GM21447 (cell line): ENCODE results near the gene BBS9.
A peak's percentile ranks its signal among the peaks of the same experiment; 100 is the strongest.
"Not testable (repeated sequence)": the region's sequence is repeated elsewhere in the genome, so short reads cannot be mapped to it uniquely, and the experiment has no call there.

Experiments
- ATAC-seq: cut with Tn5 transposase; IDR thresholded peaks from one replicate; pipeline ENCODE4 v1.9.1; 2021; ENCODE audit not compliant: unreplicated experiment

BBS9 gene

GRCh38 chr7:33128990-33129805 lies at the start of gene BBS9:
Gene BBS9 (plus strand): TSS chr7:33129564. CDS start chr7:33146253, 16,689 bp downstream.
- peak; percentile 100 for ATAC-seq

GRCh38 chr7:33079763-33080690 lies 49.3 kb upstream of the BBS9 start:
- no peak for ATAC-seq

- no peak for ATAC-seq
These were observed 42.0 kb upstream of the BBS9 start for GRCh38 chr7:33087356-33087755.

- no peak for ATAC-seq
These were observed 41.5 kb upstream of the BBS9 start for GRCh38 chr7:33087858-33088257.

GRCh38 chr7:33089142-33089541 lies 40.2 kb upstream of the BBS9 start:
- ATAC-seq, result no peak

- ATAC-seq, result no peak
These were observed 38.2 kb upstream of the BBS9 start for GRCh38 chr7:33091111-33091531.

- no peak for ATAC-seq
These were observed 37.6 kb upstream of the BBS9 start for GRCh38 chr7:33091641-33092191.

GRCh38 chr7:33093266-33093665 lies 36.1 kb upstream of the BBS9 start:
- ATAC-seq, result no peak

- ATAC-seq, result not testable (repeated sequence)
These were observed 34.6 kb upstream of the BBS9 start for GRCh38 chr7:33094745-33095275.

GRCh38 chr7:33099154-33099940 lies 30.0 kb upstream of the BBS9 start:
- no peak for ATAC-seq

GRCh38 chr7:33100770-33101169 lies 28.6 kb upstream of the BBS9 start:
- no peak for ATAC-seq

- no peak for ATAC-seq
These were observed 27.5 kb upstream of the BBS9 start for GRCh38 chr7:33101906-33102305.

GRCh38 chr7:33107136-33108066 lies 22.0 kb upstream of the BBS9 start:
- peak; percentile 54 for ATAC-seq

- peak; percentile 21 for ATAC-seq
These were observed 20.8 kb upstream of the BBS9 start for GRCh38 chr7:33108554-33109004.

- peak; percentile 80 for ATAC-seq
These were observed 20.2 kb upstream of the BBS9 start, which contains the start of gene RP9 for GRCh38 chr7:33109005-33109757. Gene RP9 (minus strand): TSS chr7:33109404. CDS start chr7:33109372, 32 bp downstream.

- ATAC-seq, result no peak
These were observed 19.6 kb upstream of the BBS9 start for GRCh38 chr7:33109758-33110238.

- no peak for ATAC-seq
These were observed 17.8 kb upstream of the BBS9 start for GRCh38 chr7:33111614-33112013.

GRCh38 chr7:33114976-33115375 lies 14.4 kb upstream of the BBS9 start:
- no peak for ATAC-seq
